Measurements from ENCODE around the gene ATP5IF1.

The ATP5IF1 gene

DNA sequence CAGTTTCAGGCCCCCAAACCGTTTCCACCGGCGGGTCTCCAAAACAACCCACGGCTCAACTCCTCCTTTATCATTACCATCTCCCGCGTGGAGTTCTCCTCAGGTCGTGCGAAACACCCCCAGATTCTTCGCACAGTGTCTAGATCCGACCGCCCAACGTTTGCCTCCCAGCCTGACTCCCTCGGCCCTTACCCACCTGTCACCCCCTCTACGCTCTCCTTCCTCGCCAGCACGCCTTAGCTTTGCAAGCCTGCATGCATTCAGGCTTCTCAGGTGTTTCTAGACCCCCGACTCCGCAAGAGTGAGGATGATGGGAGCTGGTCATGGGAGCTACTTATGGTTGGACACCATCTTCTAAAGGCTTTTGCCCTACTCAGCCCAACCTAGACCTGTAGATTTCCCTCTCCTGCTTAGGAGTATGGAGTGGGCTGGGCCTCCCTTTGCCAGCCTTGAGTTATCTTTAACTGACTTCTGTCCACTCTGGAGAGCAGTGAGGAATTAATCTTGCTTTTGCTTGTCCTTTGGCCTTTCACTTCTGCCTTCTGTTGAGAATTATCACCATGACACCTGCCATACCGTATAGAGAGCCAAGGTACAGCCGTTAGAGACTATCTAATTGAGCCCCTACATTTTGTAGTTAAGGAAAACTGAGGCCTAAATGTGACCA lies 865 bp downstream of the ATP5IF1 start:
- no peak for DNase-seq (ENCODE audit: low read depth)
- H3K4me3 ChIP-seq (ENCODE audit: low read depth, low read length) = peak overlapping the region; percentile 97
- TF ChIP-seq, protein P1, sequence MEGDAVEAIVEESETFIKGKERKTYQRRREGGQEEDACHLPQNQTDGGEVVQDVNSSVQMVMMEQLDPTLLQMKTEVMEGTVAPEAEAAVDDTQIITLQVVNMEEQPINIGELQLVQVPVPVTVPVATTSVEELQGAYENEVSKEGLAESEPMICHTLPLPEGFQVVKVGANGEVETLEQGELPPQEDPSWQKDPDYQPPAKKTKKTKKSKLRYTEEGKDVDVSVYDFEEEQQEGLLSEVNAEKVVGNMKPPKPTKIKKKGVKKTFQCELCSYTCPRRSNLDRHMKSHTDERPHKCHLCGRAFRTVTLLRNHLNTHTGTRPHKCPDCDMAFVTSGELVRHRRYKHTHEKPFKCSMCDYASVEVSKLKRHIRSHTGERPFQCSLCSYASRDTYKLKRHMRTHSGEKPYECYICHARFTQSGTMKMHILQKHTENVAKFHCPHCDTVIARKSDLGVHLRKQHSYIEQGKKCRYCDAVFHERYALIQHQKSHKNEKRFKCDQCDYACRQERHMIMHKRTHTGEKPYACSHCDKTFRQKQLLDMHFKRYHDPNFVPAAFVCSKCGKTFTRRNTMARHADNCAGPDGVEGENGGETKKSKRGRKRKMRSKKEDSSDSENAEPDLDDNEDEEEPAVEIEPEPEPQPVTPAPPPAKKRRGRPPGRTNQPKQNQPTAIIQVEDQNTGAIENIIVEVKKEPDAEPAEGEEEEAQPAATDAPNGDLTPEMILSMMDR (IDR thresholded peaks at IDR 0.05; ENCODE audit: control insufficient read depth, extremely low read depth, insufficient read depth) = no peak

DNA sequence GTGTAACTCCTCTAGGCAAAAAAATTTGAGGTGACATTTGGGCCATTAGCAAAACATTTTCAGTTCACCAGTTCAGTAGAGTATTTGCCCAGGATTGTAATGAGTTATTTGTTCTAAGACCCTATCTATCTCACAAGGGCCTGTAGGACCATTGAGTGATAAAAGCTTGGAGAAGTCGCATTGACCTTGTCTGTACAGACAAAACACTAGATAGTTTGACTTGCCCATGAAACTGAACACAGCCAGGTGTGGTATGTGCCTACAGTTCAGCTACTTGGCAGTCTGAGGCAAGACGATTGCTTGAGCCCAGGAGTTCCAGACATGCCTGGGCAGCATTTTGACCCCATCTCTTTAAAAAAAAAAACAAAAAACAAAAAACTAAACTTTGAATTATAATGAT lies 3.1 kb downstream of the ATP5IF1 start:
- no peak overlapping the region for H3K4me3 ChIP-seq (ENCODE audit: low read depth, low read length)
- no peak for DNase-seq (ENCODE audit: low read depth)
- TF ChIP-seq, protein P1 (IDR thresholded peaks at IDR 0.05; ENCODE audit: control insufficient read depth, extremely low read depth, insufficient read depth) = no peak

DNA sequence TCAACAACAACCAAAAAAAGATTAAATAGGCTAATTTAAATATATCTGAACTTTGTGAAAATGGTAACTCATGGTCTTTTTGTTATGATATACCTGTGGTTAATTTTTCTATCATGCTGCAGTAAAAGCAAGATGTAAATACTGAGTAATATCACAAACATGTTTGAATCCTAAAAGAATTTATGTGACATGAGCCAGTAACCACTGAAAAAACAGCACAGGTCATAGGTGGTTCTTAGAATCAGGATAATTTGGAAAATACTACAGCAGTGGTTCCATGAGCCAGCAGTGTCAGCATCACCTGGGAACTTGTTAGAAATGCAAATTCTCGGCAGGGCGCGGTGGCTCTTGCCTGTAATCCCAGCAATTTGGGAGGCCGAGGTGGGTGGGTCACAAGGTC lies 4.1 kb downstream of the ATP5IF1 start:
- H3K4me3 ChIP-seq (ENCODE audit: low read depth, low read length) = no peak overlapping the region
- no peak for DNase-seq (ENCODE audit: low read depth)
- TF ChIP-seq, protein P1 (IDR thresholded peaks at IDR 0.05; ENCODE audit: control insufficient read depth, extremely low read depth, insufficient read depth) = no peak

DNA sequence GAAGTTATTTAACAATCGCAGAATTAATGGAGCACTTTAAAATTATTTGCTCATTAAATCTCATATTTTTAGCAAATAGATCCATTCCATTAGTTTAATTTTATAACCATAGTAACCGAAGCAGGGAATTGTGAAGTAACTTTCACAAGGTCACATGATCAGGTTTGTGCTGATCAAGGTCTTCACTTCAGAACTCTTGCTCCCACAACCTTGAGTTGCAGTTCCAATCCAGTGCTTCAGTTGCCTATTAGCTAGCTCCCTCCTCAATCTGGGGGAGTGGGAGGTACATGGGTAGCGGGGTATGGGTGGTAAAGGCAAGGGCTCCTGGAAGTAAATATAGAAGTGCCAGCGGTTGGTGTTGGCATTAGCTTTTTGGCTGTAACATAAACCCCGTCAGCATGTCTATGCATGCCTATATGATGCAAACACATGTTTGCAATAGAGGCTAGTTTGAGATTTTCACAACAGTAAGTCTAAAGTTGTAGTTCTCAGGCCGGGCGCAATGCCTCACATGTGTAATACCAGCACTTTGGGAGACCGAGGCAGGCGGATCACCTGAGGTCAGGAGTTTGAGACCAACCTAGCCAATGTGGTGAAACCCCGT lies 5.8 kb downstream of the ATP5IF1 start:
- TF ChIP-seq, protein P1 (IDR thresholded peaks at IDR 0.05; ENCODE audit: control insufficient read depth, extremely low read depth, insufficient read depth) = no peak
- no peak for DNase-seq (ENCODE audit: low read depth)
- H3K4me3 ChIP-seq (ENCODE audit: low read depth, low read length) = no peak overlapping the region

DNA sequence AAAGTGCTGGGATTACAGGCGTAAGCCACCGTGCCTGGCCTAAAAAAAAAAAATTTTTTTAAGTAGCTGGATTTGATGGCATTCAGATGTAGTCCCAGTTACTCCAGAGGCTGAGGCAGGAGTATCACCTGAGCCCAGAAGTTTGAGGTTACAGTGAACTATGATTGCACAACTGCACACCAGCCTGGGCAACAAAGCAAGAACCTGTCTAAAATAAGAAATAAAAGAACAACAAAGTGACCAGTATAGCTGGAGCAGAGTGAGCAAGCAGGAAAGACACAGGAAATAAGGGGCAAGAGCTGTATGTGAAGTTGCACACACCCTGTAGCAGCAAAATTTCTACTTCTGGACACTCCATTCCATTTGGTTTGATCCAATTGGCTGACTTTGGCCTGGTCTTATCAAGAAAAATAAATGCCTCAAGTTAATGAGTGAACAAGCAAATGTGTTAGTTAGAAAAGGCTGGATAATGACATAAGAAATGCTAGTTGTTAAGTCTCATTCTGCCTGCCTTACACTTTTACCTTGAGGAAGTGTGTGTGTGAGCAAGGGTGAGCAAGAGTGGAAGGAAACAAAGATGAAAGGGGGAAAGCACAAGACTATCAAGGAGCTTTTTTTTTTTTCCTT lies 7.9 kb downstream of the ATP5IF1 start:
- DNase-seq (ENCODE audit: low read depth) = no peak
- TF ChIP-seq, protein P1 (IDR thresholded peaks at IDR 0.05; ENCODE audit: control insufficient read depth, extremely low read depth, insufficient read depth) = no peak
- H3K4me3 ChIP-seq (ENCODE audit: low read depth, low read length) = no peak overlapping the region

DNA sequence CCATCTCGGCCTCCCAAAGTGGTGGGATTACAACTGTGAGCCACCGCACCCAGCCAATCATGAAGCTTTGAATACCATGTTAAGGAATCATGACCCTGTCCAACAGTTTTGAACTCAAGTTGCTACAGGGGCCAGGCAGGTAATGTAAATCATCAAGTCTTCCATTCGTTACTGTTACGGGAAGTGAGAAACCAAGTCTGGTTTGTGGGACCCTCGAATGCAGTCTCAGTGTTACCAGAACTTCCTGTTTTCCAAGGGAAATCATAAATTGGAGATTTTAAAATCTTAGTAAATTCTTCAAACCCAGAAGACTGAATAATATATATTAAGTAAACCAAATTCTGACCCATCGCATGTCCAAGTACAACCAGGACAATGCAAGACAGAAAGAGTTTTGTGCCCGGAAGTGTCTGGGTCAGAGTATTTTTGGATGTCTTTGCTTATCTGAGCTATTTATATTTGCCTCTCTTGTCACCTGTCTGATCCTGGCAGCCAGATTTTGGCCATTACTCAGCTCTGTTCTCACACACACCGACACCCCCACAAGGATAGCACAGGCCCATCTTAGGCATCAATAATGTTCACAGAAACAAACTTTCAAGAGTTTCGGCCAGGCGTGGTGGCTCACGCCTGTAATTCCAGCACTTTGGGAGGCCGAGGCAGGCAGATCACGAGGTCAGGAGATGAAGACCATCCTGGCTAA lies 8.8 kb downstream of the ATP5IF1 start:
- TF ChIP-seq, protein P1 (IDR thresholded peaks at IDR 0.05; ENCODE audit: control insufficient read depth, extremely low read depth, insufficient read depth) = no peak
- no peak overlapping the region for H3K4me3 ChIP-seq (ENCODE audit: low read depth, low read length)
- DNase-seq (ENCODE audit: low read depth) = no peak

Measured in LNCaP clone FGC (cell line).